Daoy (cell line): ENCODE measurements around the gene NME5. TPM values are rescaled to one million over a fixed set of nuclear protein-coding genes. Genes with fewer than 3 reads are reported as not detected.
A peak's percentile ranks its signal among the peaks of the same experiment; 100 is the strongest.
"Not testable (repeated sequence)": the region's sequence is repeated elsewhere in the genome, so short reads cannot be mapped to it uniquely, and the experiment has no call there.

Source experiments
- DNase-seq: peaks from one replicate; pipeline ENCODE4 v3.0.0-alpha.2; 2015; ENCODE audit warnings: low read depth
- total RNA-seq: library from RNA; depleted of rRNA; stranded (reverse); fragments of >200 nt; shearing (Covaris generic); gene quantifications from 2 replicates; pipeline ENCODE4 v1.2.3, GENCODE V29; 2014; rRNA removed

The NME5 gene
- total RNA-seq, 1 experiment from 2014 or later = 0.29 TPM

DNA sequence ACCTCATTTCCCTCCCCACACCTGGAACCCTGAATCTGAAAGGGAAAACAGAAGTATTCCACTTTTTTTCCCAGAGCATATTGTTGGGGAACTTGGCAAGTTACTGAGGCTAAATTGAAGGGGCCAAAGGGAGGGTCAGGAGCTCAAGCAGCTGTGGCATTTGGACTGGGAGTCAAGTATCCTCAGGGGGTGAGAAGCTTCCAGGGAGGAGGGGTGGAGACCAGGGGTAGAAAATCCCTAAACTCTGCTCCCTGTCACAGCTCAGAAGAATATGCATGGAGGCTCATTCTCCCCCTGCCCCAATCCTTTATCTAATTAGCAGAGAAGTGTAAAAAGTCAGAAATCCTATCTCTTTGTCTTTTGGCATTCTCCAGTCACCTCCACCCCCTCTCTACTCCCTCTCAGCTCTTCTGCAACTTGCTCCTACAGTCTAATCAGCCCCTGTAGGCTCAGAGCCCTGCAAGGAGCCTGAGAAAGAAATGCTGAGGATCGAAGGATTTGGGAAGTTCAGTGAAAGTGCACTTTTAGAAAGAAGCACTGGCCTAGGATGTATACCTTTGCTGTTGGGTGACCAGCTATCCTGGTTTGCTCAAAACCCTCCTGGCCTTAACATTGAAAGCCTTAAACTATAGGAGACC is 61.1 kb downstream of the NME5 start:
- DNase-seq = no peak

DNA sequence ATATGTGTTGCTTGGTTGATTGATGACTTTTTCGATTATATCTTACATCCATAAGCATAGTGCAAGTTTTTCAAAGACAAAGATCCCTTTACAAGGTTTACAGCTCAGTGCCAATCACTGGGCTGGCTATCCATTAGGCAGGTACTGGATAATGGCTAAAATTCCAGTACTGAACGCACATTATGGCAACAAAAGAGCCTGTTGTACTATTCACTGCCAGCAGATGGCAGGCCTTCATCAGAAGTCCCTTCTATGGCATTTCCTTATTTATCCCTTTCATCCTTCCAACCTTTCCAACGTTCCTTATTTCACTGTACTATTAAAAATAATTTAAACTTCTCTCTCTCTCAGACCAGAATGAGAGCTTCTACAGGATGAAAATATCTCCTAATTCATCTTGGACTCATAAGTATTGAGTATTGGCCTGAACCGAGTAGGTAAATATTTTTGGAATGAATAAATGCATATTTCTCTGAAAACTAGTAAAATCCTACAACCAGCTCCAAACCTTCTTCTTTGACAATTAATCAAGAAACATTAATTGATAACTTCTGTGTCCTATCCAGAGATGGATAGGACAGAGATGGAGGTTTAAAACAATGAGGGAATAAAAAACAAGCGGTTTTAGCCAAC is 62.0 kb downstream of the NME5 start:
- DNase-seq = peak; percentile 59

DNA sequence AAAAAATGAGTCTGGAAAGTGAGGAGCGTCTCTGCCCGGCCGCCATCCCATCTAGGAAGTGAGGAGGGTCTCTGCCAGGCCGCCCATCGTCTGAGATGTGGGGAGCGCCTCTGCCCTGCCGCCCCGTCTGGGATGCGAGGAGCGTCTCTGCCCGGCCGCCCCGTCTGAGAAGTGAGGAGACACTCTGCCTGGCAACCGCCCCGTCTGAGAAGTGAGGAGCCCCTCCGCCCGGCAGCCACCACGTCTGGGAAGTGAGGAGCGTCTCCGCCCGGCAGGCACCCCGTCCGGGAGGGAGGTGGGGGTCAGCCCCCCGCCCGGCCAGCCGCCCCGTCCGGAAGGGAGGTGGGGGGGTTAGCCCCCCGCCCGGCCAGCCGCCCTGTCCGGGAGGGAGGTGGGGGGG is 69.2 kb downstream of the NME5 start:
- not testable (repeated sequence) for DNase-seq

- DNase-seq = peak; percentile 73
These were observed 70.3 kb downstream of the NME5 start for GRCh38 chr5:138068742-138069600.

DNA sequence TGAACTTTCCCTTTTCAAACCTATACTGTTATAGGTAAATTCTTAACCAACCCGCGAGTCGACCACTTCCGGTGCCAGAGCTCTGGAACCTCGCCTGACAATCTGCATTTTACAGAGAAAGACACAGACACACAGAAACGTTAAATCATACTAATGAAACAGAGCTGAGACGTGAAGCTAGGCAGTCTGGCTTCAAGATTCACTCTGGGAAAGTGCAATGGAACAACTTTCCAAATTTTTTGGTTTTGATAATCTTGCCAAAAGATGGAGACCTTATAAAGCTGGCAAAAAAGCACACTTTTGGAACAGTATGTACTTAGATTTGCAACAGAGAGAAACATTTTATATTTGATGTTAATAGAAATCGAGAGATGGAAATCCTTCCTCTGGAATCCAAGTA is 71.3 kb downstream of the NME5 start:
- no peak for DNase-seq

Other genes starting within 250 kb of the NME5 start
- gene PKD2L2, start 250.0 kb downstream of the NME5 start, total RNA-seq = not detected in 2 replicates
- 10.3 and 26.8 TPM in 2 replicates for gene FAM13B, start 106.3 kb downstream of the NME5 start, total RNA-seq
- gene WNT8A, start 55.4 kb downstream of the NME5 start, total RNA-seq = not detected in 2 replicates
- 56.2 and 79.0 TPM in 2 replicates for gene BRD8, start 39.2 kb upstream of the NME5 start, total RNA-seq
- gene KIF20A, start 39.7 kb upstream of the NME5 start, total RNA-seq = 105 and 106 TPM in 2 replicates
- gene CDC23, start 73.9 kb upstream of the NME5 start, total RNA-seq = 44.6 and 46.3 TPM in 2 replicates
- gene GFRA3, start 135.2 kb upstream of the NME5 start, total RNA-seq = not detected in 2 replicates
- 57.4 and 60.2 TPM in 2 replicates for gene CDC25C, start 192.4 kb upstream of the NME5 start, total RNA-seq
- gene FAM53C, start 198.8 kb upstream of the NME5 start, total RNA-seq = 19.5 and 24.1 TPM in 2 replicates
- gene KDM3B, start 213.3 kb upstream of the NME5 start, total RNA-seq = 34.5 and 34.9 TPM in 2 replicates